SK-N-MC (cell line): ENCODE data around the gene NOBOX.

Experiments used
- EZH2 ChIP-seq: fragments of 200-600 bp; sonication (generic); IDR thresholded peaks from one replicate; pipeline ENCODE4 v1.6.1; 2017; ENCODE audit warnings: antibody characterized with exemption
- FOXP2 ChIP-seq: optimal IDR thresholded peaks from 2 replicates; pipeline ENCODE3; 2011; ENCODE audit warnings: mild to moderate bottlenecking, moderate library complexity; ENCODE audit not compliant: insufficient read depth; ENCODE audit errors: extremely low read length, control extremely low read depth
- POLR2AphosphoS5 ChIP-seq: IDR thresholded peaks from 2 replicates; pipeline ENCODE4 v1.6.1; 2012; ENCODE audit warnings: mild to moderate bottlenecking, low read depth, low read length, borderline replicate concordance

GRCh38 chr7:144415858-144416257 is 12.4 kb upstream of the NOBOX start:
- TF ChIP-seq EZH2 (no peak), POLR2AphosphoS5 (no peak), FOXP2 (no peak)
